Caco-2 (cell line): Measurements from ENCODE around the gene TRA2A. TPM values are rescaled to one million over a fixed set of nuclear protein-coding genes. Genes with fewer than 3 reads are reported as not detected.

Experiments
- BruUV-seq: library from RNA; stranded (reverse); fragments of 400-500 nt; replicated peaks from 2 replicates; lab custom pipeline; 2021; lab: Mats Ljungman, UMichigan
- CTCF ChIA-PET: fragments of 300-600 bp; sonication (Branson Sonifier 250); formaldehyde crosslinking; loops from one replicate; lab custom pipeline; 2022; ENCODE audit warnings: antibody characterized with exemption; lab: Charles Lee
- POLR2A ChIA-PET: fragments of 300-600 bp; sonication (Branson Sonifier 250); formaldehyde crosslinking; loops from one replicate; lab custom pipeline; 2022; ENCODE audit warnings: antibody characterized with exemption; lab: Charles Lee
- DNase-seq, 2 experiments: peaks; one replicate each; pipeline versions ENCODE4 v3.0.0 to v3.0.0-alpha.2; 2020 to 2022
- H3K27me3 ChIP-seq: replicated peaks from 2 replicates; pipeline ENCODE4 v1.6.0; 2011; ENCODE audit warnings: low read length; ENCODE audit not compliant: control insufficient read depth, insufficient read depth
- H3K36me3 ChIP-seq: 2 replicates; pipeline ENCODE4 v1.5.1; 2011; ENCODE audit warnings: low read length; ENCODE audit not compliant: control insufficient read depth, insufficient read depth
- H3K4me1 ChIP-seq: fragments of 250-450 bp; sonication (Bioruptor Pico); 2 replicates; pipeline ENCODE4 v1.5.1; 2020; ENCODE audit warnings: mild to moderate bottlenecking
- H3K4me3 ChIP-seq: 2 replicates; pipeline ENCODE4 v1.5.1; 2011; ENCODE audit warnings: low read depth, mild to moderate bottlenecking, control low read depth, low read length
- H3K9me3 ChIP-seq: fragments of 250-450 bp; sonication (Bioruptor Pico); 2 replicates; pipeline ENCODE4 v1.5.1; 2020; ENCODE audit warnings: mild to moderate bottlenecking, moderate library complexity
- H3K27ac Mint-ChIP-seq: one replicate; pipeline ENCODE4 v1.8.0; 2022; ENCODE audit warnings: mixed read lengths; ENCODE audit not compliant: unreplicated experiment
- H3K27me3 Mint-ChIP-seq: one replicate; pipeline ENCODE4 v1.8.0; 2022; ENCODE audit warnings: mixed read lengths; ENCODE audit not compliant: insufficient read depth, unreplicated experiment
- H3K36me3 Mint-ChIP-seq: one replicate; pipeline ENCODE4 v1.8.0; 2022; ENCODE audit warnings: mild to moderate bottlenecking, mixed read lengths; ENCODE audit not compliant: insufficient read depth, unreplicated experiment
- H3K4me1 Mint-ChIP-seq: one replicate; pipeline ENCODE4 v1.8.0; 2022; ENCODE audit warnings: low read depth, mixed read lengths; ENCODE audit not compliant: unreplicated experiment
- H3K4me3 Mint-ChIP-seq: one replicate; pipeline ENCODE4 v1.8.0; 2022; ENCODE audit warnings: mild to moderate bottlenecking, moderate library complexity, mixed read lengths; ENCODE audit not compliant: unreplicated experiment
- H3K9me3 Mint-ChIP-seq: one replicate; pipeline ENCODE4 v1.8.0; 2022; ENCODE audit warnings: mixed read lengths; ENCODE audit not compliant: unreplicated experiment
- CTCF ChIP-seq, 2 experiments: fragments of 200-600 bp in 1 of 2; IDR thresholded peaks; 1 replicate in 1 of 2; 2 replicates in 1 of 2; pipeline versions ENCODE4 v1.5.1 to v1.8.0; 2011 to 2022; ENCODE audit warnings: antibody characterized with exemption in 1 of 2, control low read depth in 1 of 2, inconsistent platforms in 1 of 2, low read depth in 1 of 2, low read length in 1 of 2, mild to moderate bottlenecking in 1 of 2, moderate library complexity in 1 of 2; ENCODE audit not compliant: insufficient read depth in 1 of 2, severe bottlenecking in 1 of 2, unreplicated experiment in 1 of 2
- intact Hi-C: fragments of 100-400 bp; cut with micrococcal nuclease; formaldehyde crosslinking; loops from one replicate; pipeline ENCODE4 v1.10.0; 2022; ENCODE audit not compliant: unreplicated experiment
- total RNA-seq: library from RNA; stranded (reverse); gene quantifications from 2 replicates; pipeline ENCODE4 v1.2.3, GENCODE V29; 2022

TRA2A gene
- total RNA-seq, 1 experiment from 2014 or later = 123 TPM

GRCh38 chr7:23547662-23548061 is 15.9 kb upstream of the TRA2A start:
- BruUV-seq = no TSS peak
- H3K9me3 Mint-ChIP-seq = no peaks in the 10 kb centered on the region
- intact Hi-C loops = loop anchor here (1.0 kb wide), 3 partner anchors 23 to 163 kb away; partner anchors contain the start of gene STK31

GRCh38 chr7:23546897-23547572 is 15.3 kb upstream of the TRA2A start:
- no peak overlapping the region for H3K4me3 ChIP-seq
- Mint-ChIP-seq H3K4me1 (peaks cover 12% of the 10 kb centered on the region), H3K27me3 (peaks cover 2% of the 10 kb centered on the region), H3K4me3 (no peak overlapping the region), H3K9me3 (no peaks in the 10 kb centered on the region), H3K27ac (no peak overlapping the region), H3K36me3 (peaks cover 7% of the 10 kb centered on the region)
- CTCF ChIA-PET = interaction anchor here (0.6 to 1.7 kb wide), 14 partner anchors 23 to 443 kb away, joined by 3 to 19 read pairs (median 3); partner anchors contain the start of genes CCDC126 and STK31
- no peaks in the 10 kb centered on the region for H3K36me3 ChIP-seq
- intact Hi-C loops = loop anchor here (1.0 kb wide), 3 partner anchors 23 to 163 kb away; partner anchors contain the start of gene STK31
- TF ChIP-seq CTCF (IDR thresholded peaks at IDR 0.05; ENCODE audit: insufficient read depth in 1 of 2, low read depth in 1 of 2, low read length in 1 of 2, severe bottlenecking in 1 of 2, unreplicated experiment in 1 of 2) = peak; percentile 93 to 96
- peak; percentile 86 to 87 for DNase-seq
- POLR2A ChIA-PET = no interaction called here
- no peaks in the 10 kb centered on the region for H3K9me3 ChIP-seq
- no TSS peak for BruUV-seq
- no peaks in the 10 kb centered on the region for H3K27me3 ChIP-seq
- no peaks in the 10 kb centered on the region for H3K4me1 ChIP-seq

More at GRCh38 chr7:23547662-23548061, 15.9 kb upstream of the TRA2A start:
- Mint-ChIP-seq H3K36me3 (peaks cover 7% of the 10 kb centered on the region), H3K27ac (no peak overlapping the region), H3K27me3 (peaks cover 2% of the 10 kb centered on the region), H3K4me1 (peaks cover 12% of the 10 kb centered on the region), H3K4me3 (no peak overlapping the region)
- no peak for DNase-seq
- Histone ChIP-seq H3K4me3 (no peak overlapping the region), H3K27me3 (no peaks in the 10 kb centered on the region), H3K9me3 (no peaks in the 10 kb centered on the region), H3K36me3 (no peaks in the 10 kb centered on the region), H3K4me1 (no peaks in the 10 kb centered on the region)
- no peak for TF ChIP-seq CTCF (IDR thresholded peaks at IDR 0.05; ENCODE audit: insufficient read depth in 1 of 2, low read depth in 1 of 2, low read length in 1 of 2, severe bottlenecking in 1 of 2, unreplicated experiment in 1 of 2)
- ChIA-PET POLR2A (no interaction called here), CTCF (interaction anchor here (0.9 to 1.6 kb wide), 3 partner anchors 48 to 163 kb away, joined by 3 to 17 read pairs (median 3); partner anchors contain the start of genes CCDC126 and STK31)

- CTCF ChIA-PET = interaction anchor here (1.1 to 2.2 kb wide), 6 partner anchors 115 to 273 kb away, joined by 3 to 44 read pairs (median 10); partner anchors contain the start of gene STK31
- H3K9me3 ChIP-seq = no peaks in the 10 kb centered on the region
- no peaks in the 10 kb centered on the region for H3K36me3 ChIP-seq
- DNase-seq = no peak
- Mint-ChIP-seq H3K4me1 (peaks cover 12% of the 10 kb centered on the region), H3K4me3 (no peak overlapping the region), H3K27ac (no peak overlapping the region), H3K9me3 (no peaks in the 10 kb centered on the region), H3K36me3 (peaks cover 6% of the 10 kb centered on the region), H3K27me3 (peaks cover 2% of the 10 kb centered on the region)
- H3K4me3 ChIP-seq = no peak overlapping the region
- no TSS peak for BruUV-seq
- no peak for TF ChIP-seq CTCF (IDR thresholded peaks at IDR 0.05; ENCODE audit: insufficient read depth in 1 of 2, low read depth in 1 of 2, low read length in 1 of 2, severe bottlenecking in 1 of 2, unreplicated experiment in 1 of 2)
- H3K4me1 ChIP-seq = no peaks in the 10 kb centered on the region
- intact Hi-C loops = loop anchor here (1.0 kb wide), 5 partner anchors 115 to 283 kb away; no protein-coding TSS in a partner anchor
- POLR2A ChIA-PET = interaction anchor here (1.1 to 1.5 kb wide), 2 partner anchors 14 to 188 kb away, joined by 3 to 5 read pairs; no protein-coding TSS in a partner anchor
- H3K27me3 ChIP-seq = no peaks in the 10 kb centered on the region
Measured at GRCh38 chr7:23545493-23545892, 13.7 kb upstream of the TRA2A start.
